GM21825 (cell line): ENCODE measurements around the gene STRADA.

ENCODE experiments used
- ATAC-seq: cut with Tn5 transposase; IDR thresholded peaks from one replicate; pipeline ENCODE4 v1.9.1; 2021; ENCODE audit warnings: mild to moderate bottlenecking, moderate library complexity; ENCODE audit not compliant: unreplicated experiment

STRADA gene, protein sequence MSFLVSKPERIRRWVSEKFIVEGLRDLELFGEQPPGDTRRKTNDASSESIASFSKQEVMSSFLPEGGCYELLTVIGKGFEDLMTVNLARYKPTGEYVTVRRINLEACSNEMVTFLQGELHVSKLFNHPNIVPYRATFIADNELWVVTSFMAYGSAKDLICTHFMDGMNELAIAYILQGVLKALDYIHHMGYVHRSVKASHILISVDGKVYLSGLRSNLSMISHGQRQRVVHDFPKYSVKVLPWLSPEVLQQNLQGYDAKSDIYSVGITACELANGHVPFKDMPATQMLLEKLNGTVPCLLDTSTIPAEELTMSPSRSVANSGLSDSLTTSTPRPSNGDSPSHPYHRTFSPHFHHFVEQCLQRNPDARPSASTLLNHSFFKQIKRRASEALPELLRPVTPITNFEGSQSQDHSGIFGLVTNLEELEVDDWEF

DNA sequence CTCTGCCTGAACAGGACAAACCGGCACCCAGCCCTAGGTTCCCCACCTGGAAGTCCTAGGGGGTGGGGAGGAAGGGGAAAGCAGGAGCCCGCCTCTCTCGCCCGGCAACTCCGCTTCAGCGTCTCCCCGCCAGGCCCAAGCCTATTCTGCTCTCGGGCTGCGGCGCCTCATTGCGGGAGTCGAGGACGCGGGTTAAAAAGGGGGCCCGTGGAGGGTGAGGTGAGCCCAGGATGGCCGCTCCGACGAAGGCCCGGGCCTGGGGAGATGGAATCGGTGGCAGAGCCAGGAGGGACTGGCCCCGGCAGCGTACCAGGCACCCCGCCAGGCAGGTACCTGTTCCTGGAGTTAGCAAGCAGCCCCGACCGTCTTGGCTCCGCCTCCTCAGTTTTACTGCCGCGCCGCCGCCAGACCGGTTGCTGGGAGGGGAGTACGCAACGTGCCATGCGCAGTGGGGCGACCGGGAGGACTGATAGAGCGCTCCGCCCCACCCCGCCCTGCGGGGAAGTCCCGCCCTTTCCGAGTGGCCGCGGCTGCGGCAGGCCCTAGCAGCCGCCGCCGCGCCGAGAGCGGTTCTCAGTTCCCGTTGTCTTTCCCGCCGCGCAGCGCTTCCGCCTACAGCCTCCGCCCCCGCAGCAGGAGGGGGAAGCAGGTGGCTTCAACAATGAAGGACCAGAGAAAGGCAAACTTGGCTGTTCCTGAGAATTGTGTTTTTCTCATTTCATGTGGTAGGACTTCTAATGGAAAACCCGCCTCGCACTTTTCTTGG lies at the start of gene STRADA:
STRADA (minus strand) TSS at position 392 of the 766 bp plus-strand sequence. CDS start 13,430 bp downstream, outside the sequence.
- peak; percentile 89 for ATAC-seq

DNA sequence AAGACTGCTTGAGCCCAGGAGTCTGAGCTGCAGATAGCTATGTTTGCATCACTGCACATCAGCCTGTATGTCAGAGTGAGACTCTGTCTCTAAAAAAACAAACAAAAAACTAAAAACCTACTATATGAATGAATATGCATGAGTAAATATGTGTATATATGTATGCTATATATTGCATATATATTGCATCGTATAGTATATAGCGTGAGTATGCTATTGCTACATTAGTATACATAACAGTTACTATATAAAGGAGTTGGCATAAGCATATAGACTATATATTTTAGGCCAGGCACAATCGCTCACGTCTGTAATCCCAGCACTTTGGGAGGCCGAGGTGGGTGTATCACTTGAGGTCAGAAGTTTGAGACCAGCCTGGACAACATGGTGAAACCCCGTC lies 48.5 kb upstream of the STRADA start:
- ATAC-seq, result no peak

GRCh38 chr17:63786971-63787711 lies 45.5 kb upstream of the STRADA start:
- no peak for ATAC-seq

- ATAC-seq, result no peak
These were observed 44.5 kb upstream of the STRADA start for GRCh38 chr17:63786117-63786516.

- ATAC-seq, result no peak
These were observed 44.0 kb upstream of the STRADA start for GRCh38 chr17:63785556-63785955.

- no peak for ATAC-seq
These were observed 41.9 kb upstream of the STRADA start for GRCh38 chr17:63783522-63783921.

GRCh38 chr17:63780928-63781327 lies 39.3 kb upstream of the STRADA start:
- ATAC-seq, result no peak

- no peak for ATAC-seq
These were observed 38.9 kb upstream of the STRADA start for GRCh38 chr17:63780507-63780906.

GRCh38 chr17:63775420-63775819 lies 33.8 kb upstream of the STRADA start:
- ATAC-seq, result no peak

DNA sequence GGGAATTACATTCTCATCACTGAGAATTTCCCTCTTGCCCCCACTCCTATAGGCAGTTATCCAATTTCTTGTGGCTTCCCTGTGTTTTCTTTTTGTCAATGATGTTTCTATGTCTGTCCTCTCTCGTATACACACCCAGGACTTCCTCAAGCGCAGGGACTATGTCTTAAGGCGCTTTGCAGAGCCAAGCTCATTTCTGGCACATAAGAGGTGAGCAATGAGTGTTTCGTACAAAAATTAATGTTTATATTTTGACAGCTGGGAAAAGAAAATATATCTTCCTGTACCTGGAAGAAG lies 33.3 kb upstream of the STRADA start:
- no peak for ATAC-seq

DNA sequence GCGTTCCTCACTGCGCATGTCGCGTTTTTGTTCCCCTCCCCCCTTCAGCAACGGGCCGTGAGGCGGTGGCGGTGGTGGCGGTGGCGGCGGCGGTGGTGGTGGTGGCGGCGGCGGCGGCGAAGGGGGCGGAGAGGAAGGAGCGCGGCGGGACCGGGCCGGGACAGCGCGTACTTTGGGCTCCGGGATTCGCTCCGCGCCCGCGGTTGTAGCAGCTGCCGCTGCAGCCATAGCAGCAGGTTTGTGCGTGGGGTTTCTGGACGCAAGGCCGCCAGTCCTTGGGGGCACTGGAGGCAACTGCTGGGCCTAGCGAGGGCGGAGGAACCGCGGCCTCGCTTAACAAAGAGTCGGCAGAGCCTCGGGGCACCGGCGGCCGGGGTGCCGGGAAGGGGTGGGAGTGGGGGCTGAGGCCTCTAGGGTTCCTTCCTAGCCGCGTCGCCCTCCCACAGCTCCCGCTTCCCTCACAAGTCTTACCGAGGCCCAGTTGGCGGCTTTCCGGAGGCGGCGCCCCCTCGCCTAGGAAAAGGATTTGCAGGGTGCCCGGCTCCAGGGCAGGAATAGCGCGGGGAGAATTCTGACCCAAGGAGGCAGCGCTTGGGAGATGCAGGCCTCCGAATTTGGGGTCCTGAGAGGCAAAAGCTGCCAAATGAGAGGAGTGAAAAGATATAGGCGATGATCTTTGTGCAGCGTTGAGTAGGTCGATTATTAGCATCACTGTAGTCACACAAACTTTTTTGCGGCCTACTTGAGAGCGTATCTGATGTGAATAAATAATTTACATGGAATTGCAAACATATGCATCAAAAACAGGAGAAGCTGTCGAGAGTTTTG lies 32.8 kb upstream of the STRADA start, which contains the start of gene DDX42:
DDX42 (plus strand) TSS at position 30 of the 828 bp plus-strand sequence. CDS start 12,880 bp downstream, outside the sequence.
- peak; percentile 8 for ATAC-seq

GRCh38 chr17:63773272-63774140 lies 31.9 kb upstream of the STRADA start, which contains the start of gene CCDC47:
TSS of gene CCDC47 (minus strand) at chr17:63773597. CDS start at chr17:63766175, 7,422 bp downstream.
- peak; percentile 73 for ATAC-seq

GRCh38 chr17:63772801-63773271 lies 31.2 kb upstream of the STRADA start:
- no peak for ATAC-seq

DNA sequence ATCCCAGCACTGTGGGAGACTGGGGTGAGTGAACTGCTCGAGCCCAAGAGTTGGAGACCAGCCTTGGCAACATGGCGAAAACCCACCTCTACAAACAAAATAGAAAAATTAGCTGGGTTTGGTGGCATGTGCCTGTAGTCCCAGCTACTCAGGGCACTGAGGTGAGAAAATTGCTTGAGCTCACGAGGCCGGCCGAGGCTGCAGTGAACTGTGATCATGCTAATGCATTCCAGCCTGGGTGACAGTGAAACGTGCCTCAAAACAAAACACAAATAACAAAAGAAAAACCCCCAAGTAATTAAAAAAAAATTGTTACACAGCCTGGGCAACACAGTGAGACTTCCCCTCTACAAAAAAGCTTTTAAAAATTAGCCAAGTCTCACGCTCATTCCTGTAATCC lies 26.8 kb upstream of the STRADA start:
- no peak for ATAC-seq

DNA sequence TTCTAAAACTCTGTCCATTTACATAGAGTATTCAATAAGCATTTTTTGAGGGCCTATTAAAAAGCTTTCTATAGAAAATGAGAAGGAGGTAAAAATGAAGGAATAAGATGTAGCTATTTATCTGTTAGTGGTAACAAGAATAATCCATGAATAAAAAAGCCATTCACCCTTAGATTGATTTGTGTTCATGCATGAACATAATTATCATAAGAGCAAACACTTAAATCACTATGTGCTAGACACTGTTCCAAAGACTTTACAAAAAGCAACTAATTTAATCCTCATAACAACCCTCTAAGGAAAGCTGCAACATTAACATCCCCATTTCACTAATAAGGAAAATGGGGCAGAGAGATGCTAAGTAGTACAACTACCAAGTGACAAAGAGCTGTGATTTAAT lies 25.2 kb upstream of the STRADA start:
- ATAC-seq, result no peak

- ATAC-seq, result no peak
These were observed 23.1 kb upstream of the STRADA start for GRCh38 chr17:63764716-63765115.

DNA sequence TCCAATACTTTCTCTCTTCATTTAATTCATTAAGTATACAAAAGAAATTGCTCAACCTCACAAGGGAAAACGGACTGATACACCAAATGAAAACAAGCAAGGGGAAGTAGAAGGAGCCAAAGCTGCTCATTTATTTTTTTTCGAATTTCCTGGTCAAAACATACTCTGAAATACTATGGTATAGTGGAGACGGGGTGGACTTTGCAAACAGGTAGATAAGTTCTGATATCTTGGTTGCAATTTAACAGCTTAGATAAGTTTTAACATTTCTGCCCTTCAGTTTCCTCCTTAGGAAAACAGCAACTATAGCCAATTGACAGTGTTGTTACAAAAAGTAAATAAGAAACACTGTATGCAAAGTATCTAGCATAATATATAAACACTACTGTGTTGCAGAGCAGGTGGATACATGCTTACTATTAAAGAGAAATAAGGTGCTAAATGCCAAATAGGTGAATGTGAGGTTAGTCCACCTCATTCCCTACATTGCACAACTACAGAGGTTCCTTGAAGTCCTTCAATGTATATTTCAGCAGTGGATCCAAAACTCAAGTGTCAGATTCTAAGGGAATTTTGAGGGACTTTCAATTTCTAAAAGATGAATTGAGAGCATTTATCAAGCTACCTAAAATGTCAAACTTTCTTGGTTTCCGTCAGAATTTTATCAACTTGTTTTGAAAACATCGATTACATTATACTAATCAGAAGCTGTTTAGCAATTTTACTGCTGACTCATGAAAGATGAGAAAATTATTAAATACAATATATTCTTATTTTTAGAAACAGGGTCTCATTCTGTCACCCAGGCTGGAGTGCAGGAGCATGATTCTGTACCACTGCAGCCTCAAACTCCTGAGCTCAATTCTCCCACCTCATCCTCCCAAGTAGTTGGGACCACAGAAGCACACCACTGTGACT lies 20.8 kb upstream of the STRADA start:
- no peak for ATAC-seq
